CD4-positive, alpha-beta T cell treated with Interferon gamma for 1 hour (primary cell): Measurements from ENCODE around the gene C1orf35.
A peak's percentile ranks its signal among the peaks of the same experiment; 100 is the strongest.

ENCODE experiments used
- DNase-seq: peaks from one replicate; pipeline ENCODE4 v3.0.0-alpha.2; 2020

C1orf35 gene

DNA sequence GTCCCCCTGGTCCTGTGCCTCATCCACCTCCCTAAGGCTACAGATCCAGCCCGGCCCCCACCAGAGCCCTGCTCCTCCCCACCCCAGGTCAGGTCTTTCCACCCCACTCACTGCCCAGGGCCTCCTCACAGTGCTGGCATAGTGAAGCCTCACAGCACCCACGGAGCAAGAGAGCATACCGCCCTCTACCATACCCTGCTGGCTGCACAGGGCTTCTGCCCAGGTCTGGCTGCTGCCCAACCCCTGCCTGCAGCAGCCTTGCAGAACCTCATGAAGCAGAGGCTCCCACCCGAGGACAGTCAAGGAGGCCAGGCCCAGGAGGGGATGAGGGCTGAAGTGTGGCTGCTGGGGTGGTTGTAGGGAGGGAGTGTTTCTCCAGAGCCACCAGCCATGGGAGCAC lies 40.3 kb downstream of the C1orf35 start:
- no peak for DNase-seq

DNA sequence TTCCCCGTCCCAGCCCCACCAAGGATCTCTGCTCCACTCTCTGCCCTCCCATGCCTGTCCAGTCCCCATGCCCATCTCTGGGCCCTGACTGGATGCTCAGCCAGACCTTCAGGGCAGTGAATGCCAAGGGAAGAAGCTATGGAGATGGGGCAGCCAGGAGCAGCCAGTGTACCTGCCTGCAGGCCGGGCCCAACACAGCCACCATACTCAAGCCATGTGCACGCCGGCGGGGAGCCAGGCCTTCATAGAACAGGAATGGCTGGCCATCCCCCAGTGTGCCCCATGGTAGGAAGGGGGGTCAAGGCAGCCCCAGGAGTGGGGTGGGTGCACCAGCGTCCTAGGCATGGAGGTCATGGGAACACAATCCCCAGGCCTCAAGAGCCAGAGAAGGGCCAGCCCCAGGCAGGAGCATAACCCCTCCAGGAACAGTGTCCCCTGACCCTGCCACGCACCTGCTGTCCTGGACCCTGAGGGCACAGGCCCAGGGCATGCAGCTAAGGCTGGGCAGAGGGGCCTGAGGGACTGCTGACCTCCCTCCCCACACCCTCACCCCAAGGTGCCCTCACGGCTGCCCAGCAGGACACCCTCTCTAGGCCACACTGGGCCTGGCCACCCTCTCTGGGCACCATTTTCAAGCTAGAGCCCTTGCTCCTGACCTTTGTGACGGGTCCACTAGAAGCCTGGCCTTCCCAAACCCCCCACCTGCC lies 40.9 kb downstream of the C1orf35 start:
- no peak for DNase-seq

DNA sequence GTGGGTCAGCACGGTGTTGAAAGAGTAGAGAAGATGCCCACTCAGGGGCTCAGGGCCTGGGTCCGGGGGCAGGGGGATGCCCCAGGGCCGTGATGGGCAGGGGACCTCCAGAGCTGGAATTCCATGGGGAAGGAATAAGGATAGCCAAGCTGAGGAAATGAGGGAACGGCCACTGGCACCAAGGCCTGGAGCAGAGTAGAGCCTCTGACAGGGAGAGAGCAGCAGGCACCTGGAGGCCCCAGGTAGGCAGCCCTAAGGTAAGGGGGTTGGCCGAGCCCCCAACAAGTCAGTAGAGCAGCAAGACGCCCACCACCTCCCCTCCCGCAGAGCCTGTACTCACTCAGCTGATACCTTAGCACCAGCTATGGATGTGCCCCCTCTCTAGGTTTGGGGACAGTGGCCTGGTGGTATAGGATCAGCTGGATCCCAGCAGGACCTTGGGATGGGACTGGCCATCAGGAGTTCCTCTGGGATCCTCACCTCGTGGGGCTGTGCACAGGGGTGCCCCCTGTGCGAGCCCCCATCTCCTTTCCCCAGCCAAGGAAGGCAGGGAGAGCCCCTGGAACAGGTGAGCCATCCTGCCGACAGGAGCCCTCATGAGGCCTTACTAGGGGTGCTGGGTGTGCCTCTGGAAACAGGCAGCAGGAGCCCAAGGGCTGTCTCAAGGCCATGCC lies 41.6 kb downstream of the C1orf35 start:
- DNase-seq = no peak

DNA sequence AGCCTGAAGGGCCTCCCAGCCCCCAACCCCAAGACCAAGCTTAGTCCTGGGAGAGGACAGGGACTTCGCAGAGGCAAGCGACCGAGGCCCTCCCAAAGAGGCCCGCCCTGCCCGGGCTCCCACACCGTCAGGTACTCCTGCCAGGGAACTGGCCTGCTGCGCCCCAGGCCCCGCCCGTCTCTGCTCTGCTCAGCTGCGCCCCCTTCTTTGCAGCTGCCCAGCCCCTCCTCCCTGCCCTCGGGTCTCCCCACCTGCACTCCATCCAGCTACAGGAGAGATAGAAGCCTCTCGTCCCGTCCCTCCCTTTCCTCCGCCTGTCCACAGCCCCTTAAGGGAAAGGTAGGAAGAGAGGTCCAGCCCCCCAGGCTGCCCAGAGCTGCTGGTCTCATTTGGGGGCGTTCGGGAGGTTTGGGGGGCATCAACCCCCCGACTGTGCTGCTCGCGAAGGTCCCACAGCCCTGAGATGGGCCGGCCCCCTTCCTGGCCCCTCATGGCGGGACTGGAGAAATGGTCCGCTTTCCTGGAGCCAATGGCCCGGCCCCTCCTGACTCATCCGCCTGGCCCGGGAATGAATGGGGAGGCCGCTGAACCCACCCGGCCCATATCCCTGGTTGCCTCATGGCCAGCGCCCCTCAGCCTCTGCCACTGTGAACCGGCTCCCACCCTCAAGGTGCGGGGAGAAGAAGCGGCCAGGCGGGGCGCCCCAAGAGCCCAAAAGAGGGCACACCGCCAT lies 42.5 kb downstream of the C1orf35 start:
- DNase-seq = no peak

DNA sequence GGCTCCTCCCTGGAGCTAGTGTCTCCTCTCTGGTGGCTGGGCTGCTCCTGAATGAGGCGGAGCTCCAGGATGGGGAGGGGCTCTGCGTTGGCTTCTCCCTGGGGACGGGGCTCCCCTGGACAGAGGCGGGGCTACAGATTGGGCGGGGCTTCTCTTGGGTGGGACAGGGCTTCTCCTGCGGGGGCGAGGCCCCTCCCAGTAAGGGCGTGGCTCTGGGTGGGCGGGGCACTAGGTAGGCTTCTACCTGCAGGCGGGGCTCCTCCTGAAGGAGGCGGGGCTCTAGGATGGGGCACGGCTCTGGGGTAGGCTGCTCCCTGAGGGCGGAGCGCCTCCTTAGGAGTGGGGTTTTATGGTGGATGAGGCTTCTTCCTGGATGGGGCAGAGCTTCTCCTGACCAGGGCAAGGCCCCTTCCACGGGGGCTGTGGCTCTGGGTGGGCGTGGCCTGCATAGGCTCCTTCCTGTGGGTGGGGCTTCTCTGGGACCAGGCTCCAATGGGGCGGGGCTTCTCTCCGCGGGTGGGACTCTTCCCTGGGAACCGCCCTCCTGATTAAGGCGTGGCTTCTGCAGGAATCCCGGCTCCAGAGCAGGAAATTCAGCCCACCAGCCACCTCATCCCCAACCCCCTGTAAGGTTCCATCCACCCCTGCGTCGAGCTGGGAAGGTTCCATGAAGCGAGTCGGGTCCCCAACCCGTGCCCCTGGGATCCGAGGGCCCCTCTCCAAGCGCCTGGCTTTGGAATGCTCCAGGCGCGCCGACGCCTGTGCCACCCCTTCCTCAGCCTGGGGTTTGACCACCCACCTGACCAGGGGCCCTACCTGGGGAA lies 43.3 kb downstream of the C1orf35 start:
- peak; percentile 77 for DNase-seq

DNA sequence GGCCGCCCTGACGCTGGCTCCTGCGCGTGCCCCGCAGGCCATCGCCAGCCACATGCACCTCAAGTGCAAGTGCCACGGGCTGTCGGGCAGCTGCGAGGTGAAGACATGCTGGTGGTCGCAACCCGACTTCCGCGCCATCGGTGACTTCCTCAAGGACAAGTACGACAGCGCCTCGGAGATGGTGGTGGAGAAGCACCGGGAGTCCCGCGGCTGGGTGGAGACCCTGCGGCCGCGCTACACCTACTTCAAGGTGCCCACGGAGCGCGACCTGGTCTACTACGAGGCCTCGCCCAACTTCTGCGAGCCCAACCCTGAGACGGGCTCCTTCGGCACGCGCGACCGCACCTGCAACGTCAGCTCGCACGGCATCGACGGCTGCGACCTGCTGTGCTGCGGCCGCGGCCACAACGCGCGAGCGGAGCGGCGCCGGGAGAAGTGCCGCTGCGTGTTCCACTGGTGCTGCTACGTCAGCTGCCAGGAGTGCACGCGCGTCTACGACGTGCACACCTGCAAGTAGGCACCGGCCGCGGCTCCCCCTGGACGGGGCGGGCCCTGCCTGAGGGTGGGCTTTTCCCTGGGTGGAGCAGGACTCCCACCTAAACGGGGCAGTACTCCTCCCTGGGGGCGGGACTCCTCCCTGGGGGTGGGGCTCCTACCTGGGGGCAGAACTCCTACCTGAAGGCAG lies 44.0 kb downstream of the C1orf35 start:
- peak; percentile 71 for DNase-seq

DNA sequence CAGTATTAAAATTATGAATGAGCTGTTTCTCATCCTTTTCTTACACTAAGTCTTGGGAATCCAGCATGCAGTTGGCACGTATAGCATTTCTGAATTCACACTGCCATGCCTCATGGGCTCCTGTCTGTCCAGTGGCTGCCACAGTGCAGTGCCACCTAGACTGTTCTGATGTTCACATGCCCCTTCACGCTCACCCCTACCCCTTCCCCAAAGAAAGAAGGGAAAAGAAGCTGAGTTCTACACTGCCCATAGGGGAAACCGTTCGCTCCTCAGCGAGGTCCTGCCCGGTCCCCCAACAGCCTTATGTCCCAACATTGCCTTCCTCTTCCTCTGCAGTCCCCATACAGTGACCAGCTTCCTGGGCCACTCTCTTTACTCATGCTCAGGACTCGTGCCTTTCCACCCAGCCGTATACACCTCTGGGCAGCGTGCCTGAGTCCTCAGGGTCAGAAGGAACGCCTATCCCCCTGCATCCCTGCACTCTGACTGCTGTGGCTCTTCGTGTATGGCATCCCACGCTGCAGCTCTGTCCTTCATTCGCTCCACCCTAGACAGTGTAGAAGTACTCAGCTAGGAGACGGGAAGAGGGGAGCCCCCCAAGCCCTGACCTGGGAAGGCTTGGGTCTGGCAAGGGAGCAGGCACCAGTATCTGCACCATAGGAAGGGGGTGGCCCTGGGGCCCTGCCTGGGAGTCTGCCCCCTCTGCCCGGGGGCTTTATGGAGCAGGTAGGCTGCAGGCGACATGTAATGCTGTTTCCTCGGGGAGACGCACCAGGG lies 44.8 kb downstream of the C1orf35 start:
- no peak for DNase-seq
